ENCODE results near the gene CPA5. TPM values are rescaled to one million over a fixed set of nuclear protein-coding genes. Genes with fewer than 3 reads are reported as not detected.
A peak's percentile ranks its signal among the peaks of the same experiment; 100 is the strongest.

The CPA5 gene
- total RNA-seq, 1 donor from 2014 or later = not detected

- no peak for ATAC-seq (ENCODE audit: poor library complexity)
- intact Hi-C loops (cut with DNase I) = no loop called here
- no peak for DNase-seq
These were observed 42.7 kb downstream of the CPA5 start for GRCh38 chr7:130387306-130387627.

DNA sequence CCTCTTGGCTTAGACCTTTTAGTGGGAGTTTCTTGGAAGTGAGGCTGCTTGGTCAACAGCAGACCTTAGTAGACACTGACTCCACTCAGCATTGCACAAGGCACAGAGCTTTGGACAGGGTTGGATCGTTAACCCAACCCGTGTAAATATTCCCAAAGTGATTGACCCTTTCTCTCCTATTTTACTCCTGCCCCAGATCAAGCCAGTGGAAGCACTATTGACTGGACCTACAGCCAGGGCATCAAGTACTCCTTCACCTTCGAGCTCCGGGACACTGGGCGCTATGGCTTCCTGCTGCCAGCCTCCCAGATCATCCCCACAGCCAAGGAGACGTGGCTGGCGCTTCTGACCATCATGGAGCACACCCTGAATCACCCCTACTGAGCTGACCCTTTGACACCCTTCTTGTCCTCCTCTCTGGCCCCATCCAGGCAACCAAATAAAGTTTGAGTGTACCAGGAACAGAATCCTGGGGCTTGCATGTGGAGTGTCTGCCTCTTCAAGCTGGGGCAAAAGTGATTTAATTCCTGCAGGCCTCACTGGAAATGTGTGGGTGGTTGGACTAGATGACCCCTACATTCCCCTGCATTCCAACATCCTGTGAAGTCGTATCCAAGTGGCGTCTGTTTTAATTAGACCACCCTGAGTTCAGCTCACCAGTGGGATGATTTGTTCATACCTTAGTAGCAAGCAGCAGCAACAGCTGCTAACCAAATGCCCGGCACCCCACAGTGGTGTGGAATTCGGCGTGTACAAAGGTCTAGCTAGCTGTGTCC is 43.2 kb downstream of the CPA5 start:
- intact Hi-C loops (cut with DNase I) = no loop called here
- DNase-seq = no peak
- no peak for ATAC-seq (ENCODE audit: poor library complexity)

- intact Hi-C loops (cut with DNase I) = no loop called here
- no peak for ATAC-seq (ENCODE audit: poor library complexity)
These were observed 44.1 kb downstream of the CPA5 start for GRCh38 chr7:130388671-130389070.

DNA sequence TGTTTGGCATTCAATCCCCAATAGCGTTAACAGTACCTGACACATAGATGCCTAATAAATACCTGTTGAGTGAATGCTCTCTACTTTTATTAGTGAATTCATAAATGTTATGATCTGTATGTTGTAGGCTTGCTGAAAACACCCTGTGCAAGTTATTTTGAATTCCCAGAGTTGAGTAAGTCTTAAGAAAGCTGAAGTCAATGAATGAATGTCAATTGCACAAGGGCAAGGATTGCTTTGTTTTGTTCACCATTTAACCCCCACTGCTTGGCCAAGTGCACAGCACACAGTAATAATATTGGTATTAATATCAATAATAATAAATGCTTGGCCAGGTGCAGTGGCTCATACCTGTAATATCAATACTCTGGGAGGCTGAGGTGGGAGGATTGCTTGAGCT is 45.9 kb downstream of the CPA5 start:
- no peak for ATAC-seq (ENCODE audit: poor library complexity)
- intact Hi-C loops (cut with DNase I) = no loop called here
- DNase-seq = no peak

More at GRCh38 chr7:130388671-130389070, 44.1 kb downstream of the CPA5 start:
- DNase-seq = no peak

GRCh38 chr7:130393101-130393561 is 48.5 kb downstream of the CPA5 start:
- DNase-seq (no peak), ATAC-seq (ENCODE audit: poor library complexity) (peak; percentile 68)
- intact Hi-C loops (cut with DNase I) = no loop called here

DNA sequence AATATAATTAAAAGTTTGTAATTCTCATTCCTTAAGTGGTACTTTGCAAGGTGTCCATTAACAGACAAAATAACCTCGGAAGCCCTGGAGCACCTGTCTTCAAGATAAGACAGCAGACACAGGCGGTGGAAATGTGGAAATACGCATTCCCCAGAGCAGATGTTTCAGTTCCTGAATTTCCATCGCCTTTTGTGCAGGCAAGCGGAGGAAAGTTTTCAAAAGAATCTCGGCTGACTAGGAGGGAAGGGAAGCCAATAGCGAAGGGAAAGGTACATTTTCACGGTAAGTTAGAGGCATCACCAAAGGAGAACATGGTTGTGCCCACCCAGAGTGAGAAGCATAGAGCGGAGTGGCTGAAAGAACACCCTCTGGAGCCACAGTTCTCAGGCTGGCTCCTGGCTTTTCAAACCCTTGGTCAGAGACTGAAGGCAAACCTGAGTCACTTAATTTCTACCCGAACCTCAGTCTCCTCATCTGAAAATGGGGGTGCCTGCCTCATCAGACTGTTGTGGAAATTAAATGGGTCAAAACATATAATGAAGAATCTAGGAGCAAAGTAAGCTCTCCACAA is 49.3 kb downstream of the CPA5 start:
- DNase-seq = no peak
- intact Hi-C loops (cut with DNase I) = no loop called here
- no peak for ATAC-seq (ENCODE audit: poor library complexity)

DNA sequence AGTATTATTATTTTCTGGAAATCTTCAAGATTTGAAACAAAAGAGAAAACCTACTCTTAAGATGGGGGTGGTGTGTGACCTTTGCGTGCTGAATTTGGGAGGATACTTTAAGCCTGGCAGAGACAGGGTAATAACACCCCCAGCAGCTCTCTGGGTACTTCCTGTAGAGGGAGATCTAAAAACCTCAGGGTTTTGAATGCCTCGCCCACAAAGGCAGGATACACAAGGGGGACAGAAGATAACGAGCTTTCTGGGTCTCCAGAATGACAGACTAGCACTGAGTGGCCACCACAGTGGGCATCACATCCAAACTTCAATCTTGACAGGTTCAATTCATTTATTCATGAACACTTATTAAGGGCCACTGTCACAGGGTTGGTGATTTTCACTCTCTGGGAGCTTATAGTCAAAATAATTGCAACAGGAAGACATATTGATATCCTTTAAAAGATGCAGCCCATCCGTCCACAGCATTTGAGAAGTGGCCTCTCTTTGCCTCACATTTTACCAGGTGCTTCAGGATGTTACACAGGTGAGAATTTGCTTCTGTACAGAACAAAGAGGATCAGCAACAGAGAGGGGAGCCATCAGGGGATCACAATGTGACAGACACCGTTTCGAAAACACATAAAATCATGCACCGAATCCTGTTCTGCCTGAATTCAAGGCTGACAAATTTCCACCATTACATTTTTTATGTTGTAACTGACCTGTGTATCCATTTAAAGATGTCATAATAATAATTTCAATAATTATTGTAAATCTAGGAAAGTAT is 50.0 kb downstream of the CPA5 start:
- DNase-seq = no peak
- ATAC-seq (ENCODE audit: poor library complexity) = no peak
- intact Hi-C loops (cut with DNase I) = no loop called here

DNA sequence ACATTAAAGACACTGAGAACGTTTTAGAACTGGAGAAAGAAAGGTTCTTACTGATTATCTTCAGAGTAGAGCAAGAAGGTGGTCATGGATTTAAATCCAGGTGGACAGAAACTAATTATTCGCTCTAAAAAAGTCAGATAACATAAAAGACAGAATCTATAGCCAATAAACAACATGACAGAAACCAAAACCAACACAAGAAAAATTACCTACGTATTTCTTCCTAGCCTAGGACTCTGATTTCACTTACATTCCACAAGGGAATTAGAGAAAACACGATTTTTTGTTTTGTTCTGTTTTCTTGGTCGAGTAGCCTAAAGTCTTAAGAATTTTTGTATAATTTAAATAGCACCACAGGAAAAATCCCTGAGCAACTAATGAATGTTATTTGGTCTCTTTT is 50.8 kb downstream of the CPA5 start:
- intact Hi-C loops (cut with DNase I) = no loop called here
- no peak for DNase-seq
- ATAC-seq (ENCODE audit: poor library complexity) = no peak

- intact Hi-C loops (cut with DNase I) = no loop called here
- no peak for DNase-seq
- no peak for ATAC-seq (ENCODE audit: poor library complexity)
These were observed 51.5 kb downstream of the CPA5 start for GRCh38 chr7:130396109-130396508.

- intact Hi-C loops (cut with DNase I) = no loop called here
- ATAC-seq (ENCODE audit: poor library complexity) = no peak
- no peak for DNase-seq
These were observed 52.6 kb downstream of the CPA5 start for GRCh38 chr7:130397051-130397757.

DNA sequence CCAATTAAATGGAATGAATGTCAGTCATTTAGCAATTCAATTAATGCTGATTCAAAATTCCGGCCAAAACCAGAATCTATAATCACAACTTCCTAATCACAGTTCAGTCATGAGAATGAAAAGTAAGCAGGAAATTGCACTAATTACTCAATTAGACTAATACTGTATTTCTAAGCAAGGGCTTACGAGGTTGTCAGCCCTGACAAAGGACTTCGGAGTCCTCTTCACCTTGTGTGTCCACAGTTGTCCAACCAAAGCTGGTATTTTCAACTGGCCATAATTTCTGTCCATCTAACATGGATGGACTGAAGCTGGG is 53.1 kb downstream of the CPA5 start:
- ATAC-seq (ENCODE audit: poor library complexity) (no peak), DNase-seq (no peak)
- intact Hi-C loops (cut with DNase I) = no loop called here

DNA sequence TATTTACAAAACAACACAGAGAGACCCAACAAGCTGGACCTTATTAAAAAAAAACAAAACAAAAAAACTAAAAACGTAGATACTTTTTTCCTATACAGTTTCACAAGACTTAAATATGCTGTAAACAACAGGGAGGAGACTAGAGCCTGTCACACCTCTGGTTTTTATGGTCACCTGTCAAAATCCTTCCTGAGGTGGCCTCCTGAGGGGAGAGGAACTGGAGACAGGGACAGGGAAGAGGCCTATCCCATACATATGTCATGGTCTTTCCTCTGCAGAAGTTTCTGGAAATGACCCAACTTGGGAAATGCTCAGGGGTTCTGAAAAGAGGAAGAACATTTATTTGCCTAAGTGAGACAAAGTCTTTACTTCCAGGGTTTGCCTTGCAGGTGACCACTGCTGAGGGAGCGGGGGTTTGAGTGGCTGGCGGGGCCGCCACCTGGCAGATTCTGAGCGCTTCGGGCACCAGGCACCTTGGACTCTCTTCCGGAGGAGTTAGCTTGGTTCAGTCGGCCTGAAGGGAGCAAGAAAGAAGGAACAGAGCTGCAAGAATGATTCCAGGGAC is 54.0 kb downstream of the CPA5 start:
- DNase-seq (no peak), ATAC-seq (ENCODE audit: poor library complexity) (no peak)
- intact Hi-C loops (cut with DNase I) = no loop called here

DNA sequence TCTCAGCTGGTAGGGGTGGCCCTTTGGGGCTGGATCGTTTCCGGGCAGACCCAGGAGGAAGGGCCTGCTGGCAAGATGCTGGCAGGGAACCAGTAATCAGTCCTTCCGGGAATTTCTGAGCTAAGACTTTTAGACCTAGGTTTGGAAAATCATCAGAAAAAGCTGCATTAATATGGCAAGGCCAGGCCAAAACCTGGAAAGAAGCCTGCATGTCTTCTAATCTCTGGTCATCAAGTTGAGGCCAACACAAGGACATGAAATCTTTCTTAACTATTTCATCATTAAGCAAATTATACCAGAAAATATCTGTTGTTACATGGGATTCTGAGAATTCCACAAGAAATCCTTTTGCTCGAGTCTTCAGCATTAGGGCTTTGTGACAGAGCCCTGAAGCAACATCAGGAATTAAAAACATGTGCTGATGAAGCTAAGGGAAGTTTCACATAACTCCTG is 55.5 kb downstream of the CPA5 start:
- DNase-seq = no peak
- intact Hi-C loops (cut with DNase I) = no loop called here
- ATAC-seq (ENCODE audit: poor library complexity) = no peak

GRCh38 chr7:130401101-130401500 is 56.5 kb downstream of the CPA5 start:
- DNase-seq (no peak), ATAC-seq (ENCODE audit: poor library complexity) (no peak)
- intact Hi-C loops (cut with DNase I) = no loop called here

DNA sequence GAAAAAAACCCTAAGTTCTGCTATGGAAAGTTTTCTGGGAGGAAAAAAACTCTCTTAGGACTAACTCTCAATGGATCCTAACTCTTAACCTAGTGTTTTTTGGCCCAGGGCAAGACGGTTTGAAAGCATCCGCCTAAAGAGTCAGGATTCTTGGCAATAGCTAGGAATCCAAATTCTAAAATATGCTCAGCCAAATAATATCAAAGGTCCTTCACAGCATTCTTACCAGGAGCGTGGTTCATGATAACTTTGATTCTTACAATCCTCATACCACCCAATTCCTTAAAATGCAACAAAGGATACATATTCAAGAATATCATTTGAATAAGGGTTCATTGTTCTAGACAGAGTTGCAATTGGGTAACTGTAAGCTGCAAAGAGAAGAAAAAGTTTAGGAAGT is 57.0 kb downstream of the CPA5 start:
- no peak for DNase-seq
- intact Hi-C loops (cut with DNase I) = no loop called here
- ATAC-seq (ENCODE audit: poor library complexity) = no peak

GRCh38 chr7:130405003-130405402 is 60.4 kb downstream of the CPA5 start:
- intact Hi-C loops (cut with DNase I) = no loop called here
- ATAC-seq (ENCODE audit: poor library complexity) = no peak
- DNase-seq = no peak

DNA sequence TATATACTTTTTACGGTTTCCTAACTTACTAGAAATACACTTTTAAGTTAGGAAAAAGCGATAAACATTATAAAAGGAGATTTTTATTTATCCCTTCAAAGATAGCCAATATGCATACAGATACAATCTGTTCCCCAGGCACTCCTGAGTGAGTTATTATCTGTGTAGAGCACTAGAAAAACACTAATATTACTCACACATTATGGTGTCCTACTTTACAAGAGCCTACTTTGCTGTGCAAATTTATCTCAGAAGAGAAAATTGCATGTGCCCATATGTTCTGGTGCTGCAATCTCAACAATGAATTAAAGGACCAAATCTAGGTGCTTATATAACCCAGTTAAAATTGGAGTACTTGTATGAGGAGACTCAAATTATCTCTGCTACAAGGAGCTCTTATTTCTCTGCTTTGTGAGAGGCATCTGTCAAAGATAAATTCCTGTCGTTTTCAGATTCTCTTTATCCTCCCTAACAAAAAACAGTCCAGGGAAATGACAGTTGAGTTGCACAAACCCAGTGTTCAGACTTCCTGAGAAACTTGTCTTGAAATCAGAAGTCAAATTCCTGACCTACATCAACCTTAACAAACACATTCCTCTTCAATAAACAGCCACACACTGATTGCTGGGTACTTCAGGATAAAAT is 64.6 kb downstream of the CPA5 start:
- intact Hi-C loops (cut with DNase I) = no loop called here
- DNase-seq (no peak), ATAC-seq (ENCODE audit: poor library complexity) (no peak)

- DNase-seq = no peak
- no peak for ATAC-seq (ENCODE audit: poor library complexity)
- intact Hi-C loops (cut with DNase I) = no loop called here
These were observed 65.1 kb downstream of the CPA5 start for GRCh38 chr7:130409712-130410072.

Measured in Right ventricle myocardium superior (tissue), 1 donor.